ENCODE measurements around the gene UAP1. TPM values are rescaled to one million over a fixed set of nuclear protein-coding genes. Genes with fewer than 3 reads are reported as not detected.
A peak's percentile ranks its signal among the peaks of the same experiment; 100 is the strongest.
"Not testable (repeated sequence)": the region's sequence is repeated elsewhere in the genome, so short reads cannot be mapped to it uniquely, and the experiment has no call there.

UAP1 gene
- total RNA-seq, 1 experiment from 2014 or later = 76.1 TPM

DNA sequence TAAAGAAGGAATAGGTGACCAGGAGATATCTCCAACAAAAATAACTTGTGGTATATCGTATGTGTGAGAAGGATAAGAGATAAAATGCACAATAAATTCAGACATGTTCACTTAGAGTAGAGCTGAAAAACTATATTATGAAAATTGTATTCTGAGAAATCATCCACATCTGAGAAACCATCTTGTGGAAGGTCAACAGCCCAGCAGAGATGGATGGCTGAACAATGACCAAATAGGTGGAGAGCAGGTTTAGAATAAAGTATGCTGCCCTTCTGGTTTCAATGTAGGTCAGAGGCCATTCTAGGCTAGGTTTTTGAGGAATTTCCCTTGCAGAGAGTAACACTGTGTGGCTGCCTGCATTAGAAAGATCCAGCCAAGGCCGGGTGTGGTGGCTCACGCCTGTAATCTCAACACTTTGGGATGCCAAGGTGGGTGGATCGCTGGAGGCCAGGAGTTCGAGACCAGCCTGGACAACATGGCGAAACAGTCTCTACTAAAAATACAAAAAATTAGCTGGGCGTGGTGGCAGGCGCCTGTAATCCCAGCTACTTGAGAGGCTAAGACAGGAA is 8.8 kb upstream of the UAP1 start:
- Histone ChIP-seq H3K4me3 (no peak overlapping the region), H3K27me3 (no peaks in the 10 kb centered on the region), H3K36me3 (no peaks in the 10 kb centered on the region), H3K9me3 (replicated peaks) (no peaks in the 10 kb centered on the region), H3K4me1 (no peaks in the 10 kb centered on the region), H3K27ac (no peak overlapping the region)
- no peak for DNase-seq

DNA sequence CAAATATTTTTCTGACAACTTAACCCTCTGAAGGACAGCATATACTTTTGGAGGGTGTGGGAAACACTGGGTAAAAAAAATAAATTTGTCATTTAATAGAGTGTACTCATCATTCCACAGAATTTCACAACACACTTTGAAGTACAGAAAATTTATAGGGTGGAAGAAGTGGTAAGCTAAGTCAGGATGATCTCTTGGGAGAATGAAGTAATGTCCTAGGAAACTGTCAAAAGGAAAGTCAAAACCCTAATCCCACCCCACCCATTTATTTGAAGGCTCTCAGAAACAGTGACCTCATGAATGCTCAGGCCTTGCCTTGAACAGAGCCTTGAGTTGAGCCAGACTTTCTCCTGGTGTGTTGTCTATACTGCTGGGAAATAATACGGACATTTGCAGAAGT is 7.3 kb upstream of the UAP1 start:
- DNase-seq = no peak
- Histone ChIP-seq H3K9me3 (replicated peaks) (no peaks in the 10 kb centered on the region), H3K27ac (no peak overlapping the region), H3K36me3 (no peaks in the 10 kb centered on the region), H3K4me3 (no peak overlapping the region), H3K27me3 (no peaks in the 10 kb centered on the region), H3K4me1 (no peaks in the 10 kb centered on the region)

DNA sequence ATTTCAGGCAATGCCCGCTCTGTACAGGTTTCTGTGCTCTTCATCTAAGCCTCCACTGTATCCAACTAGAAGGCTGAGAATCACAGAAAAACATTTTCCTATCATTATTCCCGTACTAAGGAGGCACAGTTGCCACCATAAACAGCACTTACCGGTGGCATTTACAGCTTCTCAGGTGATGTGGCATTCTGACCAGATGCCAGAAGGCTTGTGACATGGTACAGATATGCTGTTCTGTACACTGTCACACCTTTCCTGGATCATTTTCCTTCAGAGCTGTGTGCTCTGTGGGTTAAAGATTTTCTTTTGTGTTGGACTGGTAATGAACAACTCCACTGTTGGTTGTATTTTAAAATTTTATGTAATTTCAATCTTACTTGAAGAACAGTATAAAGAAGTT is 4.0 kb upstream of the UAP1 start:
- no peak overlapping the region for H3K27ac ChIP-seq
- no peak overlapping the region for H3K4me3 ChIP-seq
- H3K4me1 ChIP-seq = no peaks in the 10 kb centered on the region
- no peaks in the 10 kb centered on the region for H3K36me3 ChIP-seq
- H3K9me3 ChIP-seq (replicated peaks) = no peaks in the 10 kb centered on the region
- no peaks in the 10 kb centered on the region for H3K27me3 ChIP-seq
- DNase-seq = no peak

DNA sequence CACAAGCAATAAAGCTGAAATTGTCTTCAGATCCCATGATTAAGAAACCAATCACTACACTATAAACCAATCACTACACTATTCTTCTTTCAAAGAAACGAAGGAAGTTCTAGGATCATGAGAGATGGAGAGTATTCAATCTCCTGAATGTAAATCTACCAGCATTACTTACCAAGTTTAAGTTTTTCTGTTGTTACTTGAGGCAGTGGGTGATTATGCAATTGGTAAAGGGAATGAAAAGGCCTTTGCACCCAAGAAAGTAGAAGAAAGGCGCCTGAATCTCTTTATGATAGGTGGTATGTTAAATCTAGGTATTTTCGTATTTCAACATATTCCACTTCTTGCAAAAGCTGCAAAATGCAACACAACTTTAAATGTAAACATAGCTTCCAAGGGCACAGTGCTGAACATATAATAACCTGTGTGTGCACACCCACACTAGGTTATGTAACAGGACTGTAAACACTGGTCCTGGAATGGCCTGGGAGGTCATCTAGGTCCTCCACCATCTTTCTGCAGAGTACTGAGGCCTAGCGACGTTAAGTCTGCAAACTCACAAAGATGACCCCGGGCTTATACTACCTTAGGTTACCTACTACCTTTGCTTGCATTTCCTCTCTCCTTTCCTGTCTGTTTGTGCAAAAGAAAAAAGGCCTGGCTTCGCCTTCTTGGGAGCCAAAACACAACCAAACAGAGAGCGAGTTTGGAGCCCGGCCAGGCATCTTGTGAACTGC is 1.1 kb upstream of the UAP1 start:
- Histone ChIP-seq H3K36me3 (no peaks in the 10 kb centered on the region), H3K4me1 (peaks cover 3% of the 10 kb centered on the region; the same call in 1 of the 2 replicates), H3K9me3 (replicated peaks) (no peaks in the 10 kb centered on the region), H3K27me3 (no peaks in the 10 kb centered on the region), H3K4me3 (peak overlapping the region; percentile 94), H3K27ac (peak overlapping the region; percentile 74)
- no peak for DNase-seq

DNA sequence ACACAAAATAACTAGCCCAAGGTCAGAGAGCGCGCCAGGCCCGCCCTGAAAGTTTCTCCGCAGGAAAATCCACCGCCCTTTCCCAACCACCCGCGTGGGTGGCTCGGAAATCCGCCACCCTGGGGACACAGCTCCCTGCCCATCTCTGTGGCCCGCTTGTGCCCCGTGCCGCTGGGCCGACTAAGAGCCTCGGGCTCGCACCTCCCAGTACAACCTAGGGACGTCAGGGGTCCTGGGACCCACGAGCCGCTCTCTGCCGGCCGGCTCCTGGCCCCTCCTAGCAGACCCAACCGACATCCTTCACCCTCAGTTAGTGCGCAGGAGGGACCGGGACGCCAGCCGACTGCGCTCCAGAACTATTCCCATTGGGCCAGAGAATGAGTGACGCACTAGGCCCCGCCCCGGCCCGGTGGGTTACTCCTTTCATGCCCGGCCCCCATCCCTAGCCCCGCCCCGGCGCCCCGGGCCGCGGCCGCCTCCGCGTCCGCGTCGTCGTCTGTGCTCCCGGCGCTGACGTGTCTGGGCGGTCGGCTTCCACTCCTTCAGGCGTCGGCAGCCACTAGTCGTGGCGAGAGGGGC is 396 bp upstream of the UAP1 start:
- Histone ChIP-seq H3K27me3 (no peaks in the 10 kb centered on the region), H3K9me3 (replicated peaks) (no peaks in the 10 kb centered on the region), H3K36me3 (peaks cover 1% of the 10 kb centered on the region; the same call in 1 of the 2 replicates), H3K27ac (peak overlapping the region; percentile 74), H3K4me1 (peaks cover 3% of the 10 kb centered on the region; the same call in 1 of the 2 replicates), H3K4me3 (peak overlapping the region; percentile 94)
- peak; percentile 96 to 98 for DNase-seq

DNA sequence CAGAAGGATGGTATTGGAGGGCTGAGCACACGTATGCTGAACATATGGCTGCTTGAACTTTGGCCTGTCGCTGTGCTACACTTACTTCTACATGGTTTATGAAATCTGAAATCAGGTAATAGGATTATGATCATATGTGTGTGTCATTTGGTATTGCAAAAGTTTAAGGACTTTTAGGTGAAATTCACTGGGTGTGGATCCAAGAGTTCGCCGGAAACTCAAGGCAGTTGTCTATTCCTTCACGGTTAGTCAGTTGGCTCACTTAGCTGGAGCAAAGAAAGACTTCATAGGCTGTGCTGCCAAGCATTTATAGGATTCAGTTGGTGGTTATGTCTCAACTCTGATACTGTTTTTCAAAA is 927 bp downstream of the UAP1 start:
- DNase-seq = peak; percentile 16 to 46
- no peaks in the 10 kb centered on the region for H3K27me3 ChIP-seq
- peaks cover 3% of the 10 kb centered on the region; the same call in 1 of the 2 replicates for H3K4me1 ChIP-seq
- peak overlapping the region; percentile 94 for H3K4me3 ChIP-seq
- H3K9me3 ChIP-seq (replicated peaks) = no peaks in the 10 kb centered on the region
- peak overlapping the region; percentile 74 for H3K27ac ChIP-seq
- H3K36me3 ChIP-seq = peaks cover 13% of the 10 kb centered on the region

DNA sequence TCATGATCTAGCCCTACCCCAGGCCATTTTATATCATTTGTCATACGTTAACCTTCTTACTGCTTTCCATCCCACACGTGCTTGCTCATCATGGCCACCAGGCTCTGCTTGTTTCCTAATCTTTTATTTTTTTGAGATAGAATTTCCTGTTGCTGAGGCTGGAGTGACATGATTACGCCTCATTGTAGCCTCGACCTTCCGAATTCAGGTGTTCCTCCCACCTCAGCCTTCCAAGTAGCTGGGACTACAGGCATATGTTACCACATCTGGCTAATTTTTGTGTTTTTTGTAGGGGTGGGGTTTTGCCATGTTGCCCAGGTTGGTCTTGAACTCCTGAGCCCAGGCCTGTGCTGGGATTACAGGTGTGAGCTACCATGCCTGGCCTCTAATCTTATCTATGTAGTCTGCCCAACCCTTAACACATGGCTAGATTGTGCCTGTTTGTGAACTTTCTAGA is 3.3 kb downstream of the UAP1 start:
- no peaks in the 10 kb centered on the region for H3K27me3 ChIP-seq
- H3K4me3 ChIP-seq = no peak overlapping the region
- no peak overlapping the region for H3K27ac ChIP-seq
- peaks cover 31% of the 10 kb centered on the region for H3K36me3 ChIP-seq
- H3K4me1 ChIP-seq = peaks cover 3% of the 10 kb centered on the region; the same call in 1 of the 2 replicates
- no peaks in the 10 kb centered on the region for H3K9me3 ChIP-seq (replicated peaks)
- DNase-seq = no peak

DNA sequence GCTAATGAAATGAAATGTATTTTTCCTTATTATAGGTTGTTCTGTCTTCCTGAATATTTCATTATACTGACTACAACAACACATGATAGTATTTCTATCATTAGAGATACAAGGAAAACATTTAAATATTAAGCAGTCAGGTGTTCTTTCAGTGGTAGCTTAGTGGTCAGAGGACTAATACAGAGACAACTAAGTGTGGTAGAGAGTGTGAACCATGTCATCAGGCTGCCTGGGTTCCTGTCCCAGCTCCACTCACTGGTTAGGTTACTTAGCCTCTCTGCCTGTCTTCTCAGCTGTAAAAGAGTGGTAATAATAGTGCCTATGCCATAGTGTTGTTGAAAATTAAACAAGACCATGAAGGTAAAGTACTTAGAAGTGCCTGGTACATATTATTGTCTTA is 3.9 kb downstream of the UAP1 start:
- peaks cover 31% of the 10 kb centered on the region for H3K36me3 ChIP-seq
- H3K9me3 ChIP-seq (replicated peaks) = no peaks in the 10 kb centered on the region
- H3K27ac ChIP-seq = no peak overlapping the region
- H3K27me3 ChIP-seq = no peaks in the 10 kb centered on the region
- DNase-seq = no peak
- H3K4me3 ChIP-seq = no peak overlapping the region
- peaks cover 3% of the 10 kb centered on the region; the same call in 1 of the 2 replicates for H3K4me1 ChIP-seq

DNA sequence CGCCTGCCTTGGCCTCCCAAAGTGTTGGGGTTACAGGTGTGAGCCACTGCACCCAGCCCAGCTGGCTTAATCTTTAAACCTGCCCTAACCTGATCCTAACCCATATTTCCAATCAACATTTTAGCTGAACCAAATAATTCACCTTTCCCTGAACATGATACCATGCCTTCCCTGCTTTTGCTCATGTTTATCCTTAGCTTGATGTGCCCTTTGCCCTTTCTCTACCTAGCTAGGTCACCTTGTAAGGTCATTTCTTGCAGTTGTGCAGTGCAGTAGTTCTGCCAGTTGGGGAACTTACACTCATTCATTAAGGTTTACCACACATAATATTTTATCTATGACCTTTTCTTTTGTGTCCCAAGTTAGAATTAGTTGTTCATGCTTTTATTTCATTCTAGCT is 5.3 kb downstream of the UAP1 start:
- DNase-seq = no peak
- Histone ChIP-seq H3K4me1 (peaks cover 3% of the 10 kb centered on the region; the same call in 1 of the 2 replicates), H3K36me3 (peaks cover 33% of the 10 kb centered on the region)

DNA sequence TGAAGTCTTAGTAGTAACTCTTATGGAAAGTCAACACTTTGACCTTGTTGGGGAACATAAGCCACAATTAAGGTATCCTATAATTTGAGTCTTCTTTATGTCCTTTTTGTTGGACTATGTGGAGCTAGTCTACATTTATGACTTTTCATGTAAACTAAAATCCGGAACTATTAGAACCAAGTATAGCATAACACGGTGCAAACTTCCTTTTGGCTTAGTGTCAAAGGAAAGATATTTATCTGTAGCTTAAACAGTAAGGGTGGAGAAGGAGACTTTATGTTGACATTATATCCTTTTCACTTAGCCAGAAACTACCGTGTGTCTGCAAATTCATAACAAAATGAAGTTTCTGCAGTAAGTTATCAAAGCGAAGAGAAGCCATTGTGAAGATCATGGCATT is 7.3 kb downstream of the UAP1 start:
- H3K4me1 ChIP-seq = no peaks in the 10 kb centered on the region
- H3K4me3 ChIP-seq = no peak overlapping the region
- no peaks in the 10 kb centered on the region for H3K9me3 ChIP-seq (replicated peaks)
- H3K27me3 ChIP-seq = no peaks in the 10 kb centered on the region
- DNase-seq = no peak
- peaks cover 33% of the 10 kb centered on the region for H3K36me3 ChIP-seq
- no peak overlapping the region for H3K27ac ChIP-seq

More for the DNA sequence above, 5.3 kb downstream of the UAP1 start:
- Histone ChIP-seq H3K27me3 (no peaks in the 10 kb centered on the region), H3K4me3 (no peak overlapping the region), H3K9me3 (replicated peaks) (no peaks in the 10 kb centered on the region), H3K27ac (no peak overlapping the region)

DNA sequence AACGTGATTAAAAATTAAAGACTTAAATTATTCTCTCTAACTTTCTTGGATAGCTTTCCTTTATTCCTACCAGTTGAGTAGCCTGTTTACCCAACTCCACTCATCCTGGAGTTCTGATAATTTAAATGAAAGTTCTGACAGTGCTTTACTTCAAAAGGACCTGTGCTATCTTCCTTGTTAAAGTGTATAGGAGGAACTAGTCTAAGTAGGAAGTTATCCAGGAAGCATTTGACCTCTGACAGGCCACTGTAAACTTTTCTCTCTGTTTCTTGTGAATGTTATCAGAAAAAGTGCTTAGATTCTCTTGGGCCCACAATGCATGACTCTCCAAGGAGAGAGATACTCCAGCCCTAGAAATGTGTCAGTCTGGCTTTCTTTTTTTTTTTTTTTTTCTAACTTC is 9.2 kb downstream of the UAP1 start:
- Histone ChIP-seq H3K4me3 (no peak overlapping the region), H3K4me1 (no peaks in the 10 kb centered on the region), H3K27ac (no peak overlapping the region), H3K27me3 (no peaks in the 10 kb centered on the region), H3K36me3 (peaks cover 33% of the 10 kb centered on the region), H3K9me3 (replicated peaks) (no peaks in the 10 kb centered on the region)
- DNase-seq = no peak

DNA sequence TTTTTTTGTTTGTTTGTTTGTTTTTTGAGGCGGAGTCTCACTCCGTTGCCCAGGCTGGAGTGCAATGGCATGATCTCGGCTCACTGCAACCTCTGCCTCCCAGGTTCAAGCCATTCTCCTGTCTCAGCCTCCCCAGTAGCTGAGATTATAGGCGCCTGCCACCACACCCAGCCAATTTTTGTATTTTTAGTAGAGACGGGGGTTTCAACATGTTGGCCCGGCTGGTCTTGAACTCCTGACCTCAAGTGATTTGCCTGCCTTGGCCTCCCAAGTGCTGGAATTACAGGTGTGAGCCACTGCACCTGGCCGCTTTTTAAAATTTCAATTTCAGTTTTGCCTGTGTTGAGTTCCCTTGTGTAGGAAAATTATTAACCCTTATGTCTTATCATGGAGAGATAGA is 9.6 kb downstream of the UAP1 start:
- H3K4me3 ChIP-seq; H3K4me1 ChIP-seq; H3K9me3 ChIP-seq (replicated peaks); DNase-seq; H3K27ac ChIP-seq; H3K27me3 ChIP-seq: not testable (repeated sequence)
- peaks cover 32% of the 10 kb centered on the region for H3K36me3 ChIP-seq

DNA sequence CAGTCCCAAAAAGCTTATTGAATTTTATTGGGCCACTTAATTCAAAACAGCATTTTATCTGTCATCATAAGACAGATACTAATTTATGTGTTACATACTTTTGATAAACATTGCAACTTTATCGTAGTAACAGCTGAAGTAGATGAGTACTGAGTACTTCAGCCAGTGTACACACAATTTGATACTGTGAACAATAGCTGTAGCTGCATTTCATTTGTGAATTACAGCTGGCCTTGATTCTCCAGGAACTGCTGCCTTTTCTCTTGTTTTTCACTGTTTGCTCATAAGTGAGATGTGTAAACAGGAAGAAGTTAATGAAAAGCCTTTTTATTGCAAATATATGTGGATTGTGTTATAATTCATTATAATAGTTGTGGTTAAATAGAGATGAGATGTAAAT is 10.2 kb downstream of the UAP1 start:
- no peak for DNase-seq
- Histone ChIP-seq H3K4me1 (no peaks in the 10 kb centered on the region), H3K27ac (no peak overlapping the region), H3K4me3 (no peak overlapping the region), H3K9me3 (replicated peaks) (no peaks in the 10 kb centered on the region), H3K27me3 (no peaks in the 10 kb centered on the region), H3K36me3 (peaks cover 30% of the 10 kb centered on the region)

DNA sequence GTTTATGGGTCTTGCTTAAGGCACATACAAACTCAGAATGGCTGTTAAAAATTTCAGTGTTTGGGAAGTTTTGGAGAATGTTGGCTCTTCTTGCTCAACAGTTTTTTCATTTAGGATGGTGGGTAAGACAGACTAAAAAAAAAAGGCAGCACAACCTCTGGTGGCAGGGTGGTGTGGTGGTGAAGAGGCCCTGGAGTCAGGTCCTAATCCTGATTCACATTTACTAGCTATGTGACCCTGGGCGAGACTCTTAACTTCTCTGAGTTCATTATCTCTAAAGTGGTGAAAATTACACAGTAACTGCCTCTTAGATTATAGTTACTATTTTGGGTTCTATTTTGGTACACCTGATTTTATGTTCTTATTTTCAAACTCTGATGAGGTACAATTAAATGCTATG is 11.6 kb downstream of the UAP1 start:
- no peak for DNase-seq
- Histone ChIP-seq H3K27me3 (no peaks in the 10 kb centered on the region), H3K4me1 (no peaks in the 10 kb centered on the region), H3K27ac (no peak overlapping the region), H3K9me3 (replicated peaks) (no peaks in the 10 kb centered on the region), H3K4me3 (no peak overlapping the region), H3K36me3 (peaks cover 20% of the 10 kb centered on the region)

DNA sequence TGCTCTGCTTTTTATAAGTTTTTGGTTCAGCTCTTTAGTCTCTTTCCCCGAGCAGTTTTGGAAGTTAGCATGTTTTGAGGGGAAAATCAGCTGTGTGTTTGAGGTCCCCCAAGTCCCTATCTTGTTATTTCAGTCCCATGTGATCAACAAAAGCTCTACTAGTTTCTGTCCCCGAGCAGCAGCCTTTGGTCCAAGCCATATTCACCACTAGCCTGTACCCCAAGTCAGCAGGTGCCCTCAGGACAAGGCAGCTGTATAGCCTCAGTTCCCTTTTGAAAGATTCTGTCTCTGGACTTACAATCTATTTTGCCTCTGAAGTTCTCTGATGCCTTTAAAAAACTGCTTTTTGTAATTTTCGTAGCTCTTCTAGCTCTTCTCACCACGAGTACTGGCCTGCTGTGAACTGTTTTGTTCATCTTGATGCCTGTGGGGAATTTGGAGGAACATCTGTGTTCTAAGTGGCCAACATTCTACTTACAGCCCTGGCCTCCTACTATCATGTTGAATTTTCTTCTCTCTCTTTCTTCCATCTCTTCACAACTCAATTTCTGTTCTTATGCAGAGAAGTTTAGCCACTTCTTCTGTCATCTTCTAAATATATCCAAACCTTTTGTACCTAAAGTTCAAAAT is 16.7 kb downstream of the UAP1 start:
- Histone ChIP-seq H3K4me1 (no peaks in the 10 kb centered on the region), H3K4me3 (no peak overlapping the region), H3K36me3 (peaks cover 26% of the 10 kb centered on the region), H3K27me3 (no peaks in the 10 kb centered on the region), H3K9me3 (replicated peaks) (no peaks in the 10 kb centered on the region; the same call in 1 of the 2 replicates), H3K27ac (no peak overlapping the region)
- DNase-seq = no peak
